ENCODE data around the gene GSS. TPM values are rescaled to one million over a fixed set of nuclear protein-coding genes. Genes with fewer than 3 reads are reported as not detected.

The GSS gene
- total RNA-seq, 2 experiments from 2014 or later = 67.7 to 72.2 TPM

DNA sequence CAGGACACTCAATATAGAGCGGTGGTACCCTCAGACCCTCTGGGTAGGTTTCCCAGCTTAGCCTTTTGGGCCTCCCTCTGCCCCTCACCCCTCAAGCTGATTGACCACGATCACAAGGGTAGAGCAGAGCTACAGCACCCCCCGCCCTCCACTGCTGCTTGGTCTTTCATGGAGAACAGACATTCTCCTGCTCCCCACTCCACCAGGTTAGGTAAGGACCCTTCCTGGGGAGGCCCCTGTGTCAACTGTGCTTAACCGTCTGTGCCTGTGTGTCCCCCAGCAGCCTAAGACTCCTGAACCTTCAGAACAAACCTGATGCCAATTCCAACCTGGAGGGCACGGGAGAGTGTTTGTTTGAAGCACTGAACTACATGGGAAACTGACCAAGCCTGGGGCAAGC is 11.8 kb upstream of the GSS start:
- CTCF ChIA-PET = interaction anchor here (0.9 to 1.3 kb wide), 2 partner anchors 91 to 93 kb away, joined by 3 to 6 read pairs; no protein-coding TSS in a partner anchor
- Mint-ChIP-seq H3K27ac (no peak overlapping the region), H3K9me3 (no peaks in the 10 kb centered on the region), H3K36me3 (no peaks in the 10 kb centered on the region), H3K4me1 (ENCODE audit: low read depth) (no peaks in the 10 kb centered on the region), H3K4me3 (no peak overlapping the region), H3K27me3 (no peaks in the 10 kb centered on the region)
- intact Hi-C loops (cut with micrococcal nuclease) = no loop called here
- POLR2A ChIA-PET = no interaction called here
- DNase-seq = no peak

DNA sequence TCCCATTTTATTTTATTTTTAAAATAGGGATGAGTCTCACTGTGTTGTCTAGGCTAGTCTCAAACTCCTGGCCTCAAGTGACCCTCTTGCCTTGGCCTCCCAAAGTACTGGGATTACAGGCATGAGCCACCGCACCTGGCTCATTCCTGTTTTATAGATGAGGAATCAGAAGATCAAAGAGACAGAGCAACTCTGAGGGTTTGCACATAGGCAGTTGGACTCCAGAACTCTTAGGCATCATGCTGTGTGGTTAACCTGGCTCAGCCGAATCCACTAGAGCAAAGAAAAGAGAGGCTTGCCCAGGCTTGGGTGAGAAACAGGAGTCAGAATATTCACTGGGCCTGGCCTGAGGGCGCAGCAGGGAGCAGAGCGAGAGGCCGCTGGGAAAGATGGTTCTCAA is 9.4 kb upstream of the GSS start:
- Mint-ChIP-seq H3K4me3 (no peak overlapping the region), H3K27ac (no peak overlapping the region), H3K9me3 (no peaks in the 10 kb centered on the region), H3K4me1 (ENCODE audit: low read depth) (peaks cover 5% of the 10 kb centered on the region), H3K36me3 (no peaks in the 10 kb centered on the region), H3K27me3 (no peaks in the 10 kb centered on the region)
- DNase-seq = no peak
- ChIA-PET CTCF (no interaction called here), POLR2A (no interaction called here)
- intact Hi-C loops (cut with micrococcal nuclease) = no loop called here

DNA sequence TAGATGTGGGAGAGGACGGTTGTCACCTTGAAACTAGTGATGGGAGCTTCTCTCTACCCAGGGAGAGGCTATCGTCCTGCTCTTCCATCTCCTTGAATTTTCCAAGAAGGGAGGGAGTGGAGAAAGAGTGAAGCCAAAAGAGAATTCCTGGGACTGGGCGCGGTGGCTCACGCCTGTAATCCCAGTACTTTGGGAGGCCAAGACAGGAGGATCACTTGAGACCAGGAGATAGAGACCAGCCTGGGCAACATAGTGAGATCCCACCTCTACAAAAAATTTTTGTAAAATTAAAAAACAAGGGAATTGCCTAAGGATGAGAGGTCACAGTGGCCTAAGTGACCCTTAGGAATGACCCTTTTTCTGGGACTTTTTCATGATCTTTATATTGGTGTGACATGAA is 8.9 kb upstream of the GSS start:
- DNase-seq = no peak
- Mint-ChIP-seq H3K9me3 (no peaks in the 10 kb centered on the region), H3K27ac (no peak overlapping the region), H3K27me3 (no peaks in the 10 kb centered on the region), H3K36me3 (no peaks in the 10 kb centered on the region), H3K4me3 (no peak overlapping the region), H3K4me1 (ENCODE audit: low read depth) (peaks cover 5% of the 10 kb centered on the region)
- intact Hi-C loops (cut with micrococcal nuclease) = no loop called here
- ChIA-PET POLR2A (no interaction called here), CTCF (interaction anchor here (1.2 kb wide), 1 partner anchor 92 kb away, joined by 3 read pairs; the partner anchor contains the start of gene GGT7)

DNA sequence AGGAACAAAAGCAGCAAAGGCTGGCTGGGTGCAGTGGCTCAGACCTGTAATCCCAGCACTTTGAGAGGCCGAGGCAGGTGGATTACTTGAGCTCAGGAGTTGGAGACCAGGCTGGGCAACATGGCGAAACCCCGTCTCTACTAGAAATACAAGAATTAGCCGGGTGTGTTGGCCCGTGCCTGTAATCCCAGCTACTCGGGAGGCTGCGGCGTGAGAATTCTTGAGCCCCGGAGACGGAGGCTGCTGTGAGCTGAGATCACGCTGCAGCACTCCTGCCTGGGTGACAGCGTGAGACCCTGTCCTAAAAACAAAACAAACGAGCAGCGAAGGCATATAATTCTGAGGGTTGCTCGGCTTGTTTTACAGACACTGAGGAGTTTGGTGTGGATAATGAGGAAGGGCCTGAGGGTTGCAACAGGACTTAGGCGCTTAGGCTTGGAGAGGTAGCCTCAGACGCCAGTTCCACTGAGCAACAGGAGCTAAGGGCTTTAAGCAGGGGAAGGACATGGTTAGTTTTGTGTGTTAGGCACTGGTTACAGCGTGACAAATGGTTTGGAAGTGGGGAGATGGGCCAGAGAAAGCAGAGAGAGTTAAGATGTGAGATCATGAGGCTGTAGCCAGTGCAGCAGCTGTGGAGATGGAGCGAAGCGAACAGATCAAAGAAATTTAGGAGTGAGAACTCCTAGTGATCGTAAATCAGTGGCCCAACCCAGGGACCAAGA is 1.3 kb upstream of the GSS start:
- Mint-ChIP-seq H3K4me3 (peak overlapping the region; percentile 92), H3K36me3 (peaks cover under 1% of the 10 kb centered on the region), H3K4me1 (ENCODE audit: low read depth) (peaks cover 29% of the 10 kb centered on the region), H3K9me3 (no peaks in the 10 kb centered on the region), H3K27ac (no peak overlapping the region), H3K27me3 (no peaks in the 10 kb centered on the region)
- intact Hi-C loops (cut with micrococcal nuclease) = loop anchor here (1.0 to 10.0 kb wide), 5 partner anchors 65 to 248 kb away; partner anchors contain the start of gene NCOA6
- DNase-seq = no peak
- ChIA-PET POLR2A (interaction anchor here (2.5 kb wide), 1 partner anchor 84 kb away, joined by 16 read pairs; the partner anchor contains the start of gene GGT7), CTCF (interaction anchor here (0.6 to 7.2 kb wide), 8 partner anchors 13 to 256 kb away, joined by 3 to 139 read pairs (median 3); partner anchors contain the start of genes ACSS2 and GGT7)

DNA sequence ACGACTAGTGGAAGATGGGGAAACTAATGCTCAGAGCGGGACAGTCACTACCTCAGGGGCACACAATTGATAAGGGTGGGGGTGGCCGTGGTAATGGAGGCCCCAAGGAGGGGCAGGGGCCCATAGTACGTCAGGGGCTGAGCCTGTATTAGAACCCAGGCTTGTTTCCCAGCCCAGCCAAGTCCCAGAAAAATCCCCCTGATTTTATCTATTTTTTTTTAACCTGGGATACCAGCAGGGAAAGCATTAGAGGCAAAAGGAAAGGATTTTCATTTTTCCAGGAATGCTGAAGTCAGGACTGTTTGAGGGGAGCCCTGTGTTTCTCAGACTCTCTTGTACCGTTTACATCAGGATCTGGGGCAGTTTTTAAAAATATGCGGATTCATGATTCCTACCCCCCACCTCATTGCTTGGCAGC is 444 bp upstream of the GSS start:
- H3K9me3 Mint-ChIP-seq = no peaks in the 10 kb centered on the region
- intact Hi-C loops (cut with micrococcal nuclease) = loop anchor here (1.0 to 10.0 kb wide), 5 partner anchors 64 to 249 kb away; partner anchors contain the start of gene NCOA6
- peak overlapping the region; percentile 89 for H3K27ac Mint-ChIP-seq
- H3K27me3 Mint-ChIP-seq = no peaks in the 10 kb centered on the region
- ChIA-PET CTCF (interaction anchor here (0.6 to 7.2 kb wide), 17 partner anchors 12 to 132 kb away, joined by 3 to 139 read pairs (median 3); partner anchors contain the start of genes ACSS2, GGT7 and NCOA6), POLR2A (interaction anchor here (0.6 to 2.5 kb wide), 7 partner anchors 15 to 192 kb away, joined by 3 to 16 read pairs (median 3); partner anchors contain the start of genes ACSS2 and GGT7)
- H3K4me1 Mint-ChIP-seq (ENCODE audit: low read depth) = peaks cover 29% of the 10 kb centered on the region
- H3K36me3 Mint-ChIP-seq = peaks cover 2% of the 10 kb centered on the region
- DNase-seq = no peak
- H3K4me3 Mint-ChIP-seq = peak overlapping the region; percentile 92

DNA sequence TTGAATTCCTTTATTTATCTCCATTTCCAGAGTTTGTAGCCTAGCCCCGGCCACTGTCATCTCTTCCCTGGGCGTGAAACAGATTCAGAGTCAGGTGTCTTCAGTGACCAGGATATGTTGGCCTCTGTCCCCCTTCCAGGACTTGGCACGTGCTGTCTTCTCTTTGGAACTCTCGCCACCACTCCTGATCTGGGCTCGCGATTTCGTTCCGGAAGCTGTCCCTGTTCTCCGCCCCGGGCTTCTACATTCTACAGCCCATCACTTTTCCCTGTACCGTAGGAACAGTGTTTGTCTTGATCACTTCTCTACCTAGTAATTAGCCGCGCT is 739 bp downstream of the GSS start:
- H3K36me3 Mint-ChIP-seq = peaks cover 6% of the 10 kb centered on the region
- H3K4me3 Mint-ChIP-seq = peak overlapping the region; percentile 92
- H3K4me1 Mint-ChIP-seq (ENCODE audit: low read depth) = peaks cover 23% of the 10 kb centered on the region
- DNase-seq = no peak
- intact Hi-C loops (cut with micrococcal nuclease) = loop anchor here (2.0 to 10.0 kb wide), 4 partner anchors 63 to 250 kb away; partner anchors contain the start of gene TRPC4AP
- POLR2A ChIA-PET = interaction anchor here (1.4 to 2.5 kb wide), 4 partner anchors 43 to 82 kb away, joined by 3 to 16 read pairs (median 8); partner anchors contain the start of genes ACSS2 and GGT7
- CTCF ChIA-PET = interaction anchor here (1.0 to 7.2 kb wide), 4 partner anchors 18 to 120 kb away, joined by 3 to 139 read pairs (median 4); partner anchors contain the start of genes ACSS2 and GGT7
- H3K27ac Mint-ChIP-seq = peak overlapping the region; percentile 89
- H3K27me3 Mint-ChIP-seq = no peaks in the 10 kb centered on the region
- H3K9me3 Mint-ChIP-seq = no peaks in the 10 kb centered on the region

DNA sequence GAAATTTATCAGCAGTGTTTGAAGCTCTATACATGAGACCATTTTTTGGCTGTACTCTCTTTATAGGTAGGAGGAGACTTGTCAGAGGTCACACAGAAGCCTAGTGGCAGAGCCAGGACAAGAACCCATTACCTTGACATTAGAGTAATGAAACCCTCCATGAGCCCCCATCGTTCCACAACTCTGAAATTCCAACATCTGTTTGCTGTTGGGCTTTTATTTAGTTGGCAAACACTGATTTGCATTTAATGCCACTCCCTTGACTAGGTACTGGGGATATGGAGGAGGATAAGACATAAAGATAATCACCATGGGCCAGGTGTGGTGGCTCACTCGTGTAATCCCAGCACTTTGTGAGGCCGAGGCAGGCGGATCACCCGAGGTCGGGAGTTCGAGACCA is 1.6 kb downstream of the GSS start:
- H3K36me3 Mint-ChIP-seq = peaks cover 11% of the 10 kb centered on the region
- H3K27me3 Mint-ChIP-seq = no peaks in the 10 kb centered on the region
- ChIA-PET CTCF (interaction anchor here (7.2 kb wide), 1 partner anchor 79 kb away, joined by 139 read pairs; the partner anchor contains the start of genes ACSS2 and GGT7), POLR2A (no interaction called here)
- no peak overlapping the region for H3K27ac Mint-ChIP-seq
- no peak for DNase-seq
- no peak overlapping the region for H3K4me3 Mint-ChIP-seq
- no peaks in the 10 kb centered on the region for H3K9me3 Mint-ChIP-seq
- peaks cover 23% of the 10 kb centered on the region for H3K4me1 Mint-ChIP-seq (ENCODE audit: low read depth)
- intact Hi-C loops (cut with micrococcal nuclease) = loop anchor here (2.0 to 10.0 kb wide), 2 partner anchors 139 to 251 kb away; partner anchors contain the start of gene TRPC4AP

DNA sequence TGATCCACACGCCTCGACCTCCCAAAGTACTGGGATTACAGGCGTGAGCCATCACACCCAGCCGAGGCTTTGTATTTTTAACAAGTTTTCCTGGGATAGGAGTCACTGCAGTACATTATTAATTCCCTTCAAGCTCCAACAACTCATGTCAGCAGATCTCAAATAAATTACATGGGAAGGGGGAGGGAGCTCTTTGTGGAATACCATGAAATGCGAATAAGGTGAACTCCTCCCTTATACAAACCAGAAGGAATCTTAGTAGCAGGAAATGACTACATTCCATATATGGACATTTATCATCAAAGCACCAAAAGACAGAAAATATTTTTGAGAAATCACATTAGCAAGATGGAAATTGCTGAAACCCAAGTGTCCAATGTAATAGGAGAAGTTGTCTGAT is 2.9 kb downstream of the GSS start:
- no peaks in the 10 kb centered on the region for H3K9me3 Mint-ChIP-seq
- CTCF ChIA-PET = no interaction called here
- no peaks in the 10 kb centered on the region for H3K27me3 Mint-ChIP-seq
- no peak overlapping the region for H3K27ac Mint-ChIP-seq
- peaks cover 23% of the 10 kb centered on the region for H3K4me1 Mint-ChIP-seq (ENCODE audit: low read depth)
- POLR2A ChIA-PET = no interaction called here
- DNase-seq = no peak
- H3K4me3 Mint-ChIP-seq = no peak overlapping the region
- H3K36me3 Mint-ChIP-seq = peaks cover 11% of the 10 kb centered on the region
- intact Hi-C loops (cut with micrococcal nuclease) = loop anchor here (10.0 kb wide), 1 partner anchor 252 kb away; no protein-coding TSS in a partner anchor

DNA sequence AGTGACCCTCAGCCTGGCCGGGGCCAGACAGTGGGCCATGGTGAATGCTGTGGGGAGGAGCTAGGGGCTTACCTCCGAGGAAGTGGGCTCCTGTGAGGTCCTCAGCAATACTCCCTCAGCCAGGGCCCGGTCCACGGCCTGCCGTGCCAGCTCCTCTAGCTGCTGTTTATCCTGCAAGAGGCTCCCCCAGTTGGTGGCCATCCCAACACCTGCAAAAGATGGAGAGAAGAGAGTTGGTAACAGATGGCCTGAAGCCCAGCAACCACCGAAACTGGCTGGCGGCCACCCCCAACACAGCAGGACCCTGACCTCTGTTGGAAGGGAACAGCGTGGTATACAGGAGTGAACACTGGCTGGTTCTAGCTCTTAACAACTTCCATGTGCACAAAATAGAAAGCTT is 4.0 kb downstream of the GSS start:
- no peaks in the 10 kb centered on the region for H3K27me3 Mint-ChIP-seq
- ChIA-PET POLR2A (no interaction called here), CTCF (interaction anchor here (1.2 to 2.1 kb wide), 4 partner anchors 76 to 101 kb away, joined by 3 to 9 read pairs (median 4); partner anchors contain the start of gene ACSS2)
- no peak overlapping the region for H3K4me3 Mint-ChIP-seq
- no peak for DNase-seq
- peaks cover 23% of the 10 kb centered on the region for H3K4me1 Mint-ChIP-seq (ENCODE audit: low read depth)
- H3K9me3 Mint-ChIP-seq = no peaks in the 10 kb centered on the region
- intact Hi-C loops (cut with micrococcal nuclease) = loop anchor here (10.0 kb wide), 1 partner anchor 253 kb away; no protein-coding TSS in a partner anchor
- H3K27ac Mint-ChIP-seq = no peak overlapping the region
- peaks cover 11% of the 10 kb centered on the region for H3K36me3 Mint-ChIP-seq

DNA sequence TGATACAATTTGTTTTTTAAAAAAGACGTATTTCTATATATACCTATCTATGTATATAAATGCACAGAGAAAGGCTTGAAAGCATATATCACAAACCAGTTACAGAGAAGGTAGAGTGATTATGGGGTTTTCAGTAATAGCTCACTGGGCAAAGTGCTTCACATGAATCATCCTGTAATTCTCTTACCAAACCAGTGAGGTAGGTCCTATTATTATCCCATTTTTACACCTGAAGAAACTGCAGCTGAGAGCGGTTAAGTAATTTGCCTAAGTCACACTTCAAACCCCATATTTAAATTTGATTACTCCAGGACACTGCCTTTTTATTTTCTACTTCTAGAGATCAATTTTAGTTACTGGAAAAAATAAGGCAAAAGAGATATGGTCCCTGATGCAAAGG is 4.4 kb downstream of the GSS start:
- no peak for DNase-seq
- H3K27me3 Mint-ChIP-seq = no peaks in the 10 kb centered on the region
- peaks cover 11% of the 10 kb centered on the region for H3K36me3 Mint-ChIP-seq
- no peaks in the 10 kb centered on the region for H3K9me3 Mint-ChIP-seq
- H3K4me3 Mint-ChIP-seq = no peak overlapping the region
- intact Hi-C loops (cut with micrococcal nuclease) = loop anchor here (10.0 kb wide), 1 partner anchor 254 kb away; no protein-coding TSS in a partner anchor
- peaks cover 20% of the 10 kb centered on the region for H3K4me1 Mint-ChIP-seq (ENCODE audit: low read depth)
- CTCF ChIA-PET = interaction anchor here (1.1 to 2.1 kb wide), 5 partner anchors 75 to 211 kb away, joined by 3 to 9 read pairs (median 3); partner anchors contain the start of gene ACSS2
- POLR2A ChIA-PET = no interaction called here
- no peak overlapping the region for H3K27ac Mint-ChIP-seq

DNA sequence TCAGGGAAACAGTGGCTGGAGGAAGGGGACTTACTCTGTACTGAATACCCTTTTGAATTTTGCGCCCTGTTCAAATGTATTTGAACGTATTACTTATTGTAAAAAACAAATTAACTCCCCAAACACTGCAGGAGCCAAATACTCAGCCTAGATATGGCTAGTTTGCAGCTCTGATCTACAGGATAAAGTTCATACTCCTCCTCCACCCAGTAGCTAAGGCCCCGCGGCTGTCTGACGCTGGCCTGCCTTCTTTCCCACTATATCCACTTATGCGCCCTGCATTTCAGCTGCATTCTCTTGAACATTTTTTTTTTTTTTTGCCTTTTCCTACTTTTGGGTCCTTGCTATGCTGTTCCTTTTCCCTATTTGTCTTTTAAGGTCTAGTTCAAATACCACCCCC is 6.5 kb downstream of the GSS start:
- H3K4me3 Mint-ChIP-seq = no peak overlapping the region
- no peak for DNase-seq
- peaks cover 11% of the 10 kb centered on the region for H3K4me1 Mint-ChIP-seq (ENCODE audit: low read depth)
- ChIA-PET CTCF (interaction anchor here (0.6 kb wide), 1 partner anchor 117 kb away, joined by 5 read pairs; no protein-coding TSS in a partner anchor), POLR2A (no interaction called here)
- no peak overlapping the region for H3K27ac Mint-ChIP-seq
- intact Hi-C loops (cut with micrococcal nuclease) = no loop called here
- H3K36me3 Mint-ChIP-seq = peaks cover 17% of the 10 kb centered on the region
- no peaks in the 10 kb centered on the region for H3K9me3 Mint-ChIP-seq
- no peaks in the 10 kb centered on the region for H3K27me3 Mint-ChIP-seq

DNA sequence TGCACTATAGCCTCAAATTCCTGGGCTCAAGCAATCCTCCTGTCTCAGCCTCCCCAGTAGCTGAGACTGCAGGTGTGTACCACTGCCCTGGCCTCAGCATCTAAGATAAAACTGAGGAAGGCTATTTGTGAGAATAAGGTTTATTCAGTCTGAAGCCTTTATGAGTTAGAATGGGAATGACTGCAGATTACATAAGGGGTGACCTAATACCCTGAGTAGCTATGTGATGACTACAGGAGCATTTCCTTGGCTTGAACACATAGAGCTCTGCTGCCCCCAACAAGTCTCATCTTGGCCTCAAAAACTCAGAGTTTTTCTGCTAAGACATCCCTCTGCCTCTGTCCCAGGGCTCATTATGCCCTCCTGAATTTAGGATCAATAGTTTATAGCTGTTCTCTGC is 7.6 kb downstream of the GSS start:
- intact Hi-C loops (cut with micrococcal nuclease) = no loop called here
- no peak overlapping the region for H3K27ac Mint-ChIP-seq
- no peak overlapping the region for H3K4me3 Mint-ChIP-seq
- ChIA-PET CTCF (interaction anchor here (1.0 to 1.2 kb wide), 3 partner anchors 73 to 179 kb away, joined by 3 to 4 read pairs (median 3); no protein-coding TSS in a partner anchor), POLR2A (no interaction called here)
- no peak for DNase-seq
- no peaks in the 10 kb centered on the region for H3K27me3 Mint-ChIP-seq
- H3K9me3 Mint-ChIP-seq = no peaks in the 10 kb centered on the region
- peaks cover 24% of the 10 kb centered on the region for H3K36me3 Mint-ChIP-seq
- peaks cover 11% of the 10 kb centered on the region for H3K4me1 Mint-ChIP-seq (ENCODE audit: low read depth)
